Measurements from ENCODE around the gene SLC23A3.
A peak's percentile ranks its signal among the peaks of the same experiment; 100 is the strongest.

The SLC23A3 gene

DNA sequence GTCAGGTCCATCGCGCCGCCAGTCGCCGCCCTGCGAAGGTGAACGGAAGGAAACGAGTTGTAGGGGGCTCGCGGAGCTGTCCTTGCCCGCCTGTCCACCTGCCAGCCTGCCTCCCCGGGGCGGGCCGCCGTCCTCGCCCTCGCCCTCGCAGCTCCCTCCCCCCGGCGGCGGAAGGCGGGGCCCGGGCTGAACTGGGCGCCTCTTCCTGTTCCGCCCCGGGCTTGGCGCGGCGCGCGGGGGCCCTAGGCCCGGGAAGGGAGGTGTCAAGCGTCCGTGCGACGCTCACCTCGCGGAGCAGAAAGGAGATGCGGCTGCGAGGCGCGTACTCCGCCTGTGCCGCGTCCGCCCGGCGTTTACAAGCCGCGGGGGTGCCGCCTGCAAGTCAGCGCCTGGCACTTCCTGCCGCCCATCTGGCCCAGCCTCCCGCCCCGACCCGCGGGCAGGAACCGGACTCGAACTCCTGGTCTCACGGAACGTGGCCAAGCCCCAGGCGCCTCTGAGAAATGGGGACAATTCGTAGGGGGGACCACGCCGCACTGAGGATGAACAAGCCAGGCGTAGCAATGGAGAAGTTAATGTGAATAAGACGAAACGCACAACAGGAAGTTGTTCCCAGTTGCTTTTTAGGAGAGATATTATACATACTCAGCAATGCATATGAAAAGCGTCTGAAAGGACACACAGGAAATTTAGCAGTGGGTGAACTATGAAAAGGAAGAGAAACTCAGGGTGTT lies 7.2 kb upstream of the SLC23A3 start, which contains the start of gene CNPPD1:
Gene CNPPD1, minus strand, starts transcription at position 108 of the 734 bp plus-strand sequence. Its CDS starts 97 bp downstream, at position 11.
- peak; percentile 56 to 77 for DNase-seq (ENCODE audit: low read depth in 2 of 2, low spot score in 1 of 2)

GRCh38 chr2:219175928-219176817 lies 6.3 kb upstream of the SLC23A3 start:
- DNase-seq (ENCODE audit: low read depth in 2 of 2, low spot score in 1 of 2): no peak

- DNase-seq (ENCODE audit: low read depth in 2 of 2, low spot score in 1 of 2): no peak
Observed at GRCh38 chr2:219175486-219175885, 5.7 kb upstream of the SLC23A3 start.

DNA sequence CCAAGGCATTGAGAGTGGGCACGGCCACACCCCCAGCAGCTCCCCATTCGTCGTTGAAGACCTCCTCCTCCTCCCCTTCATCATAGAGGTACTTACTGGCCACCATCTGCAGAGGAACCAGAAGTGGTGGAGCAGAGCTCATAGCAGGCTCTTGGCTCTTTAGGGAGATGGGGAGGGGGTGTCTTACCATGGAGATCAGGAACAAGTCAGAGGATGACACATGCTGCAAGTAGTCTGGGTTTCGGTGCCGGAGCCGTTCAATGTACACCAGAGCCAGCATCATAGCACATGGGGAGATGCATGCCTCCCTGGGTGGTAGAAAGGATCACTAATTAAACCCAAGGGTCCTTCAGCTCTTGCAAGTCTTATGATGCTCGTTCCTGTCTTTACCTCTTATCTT lies 5.0 kb upstream of the SLC23A3 start:
- no peak for DNase-seq (ENCODE audit: low read depth in 2 of 2, low spot score in 1 of 2)

- no peak for DNase-seq (ENCODE audit: low read depth in 2 of 2, low spot score in 1 of 2)
Observed at GRCh38 chr2:219174146-219174545, 4.3 kb upstream of the SLC23A3 start.

DNA sequence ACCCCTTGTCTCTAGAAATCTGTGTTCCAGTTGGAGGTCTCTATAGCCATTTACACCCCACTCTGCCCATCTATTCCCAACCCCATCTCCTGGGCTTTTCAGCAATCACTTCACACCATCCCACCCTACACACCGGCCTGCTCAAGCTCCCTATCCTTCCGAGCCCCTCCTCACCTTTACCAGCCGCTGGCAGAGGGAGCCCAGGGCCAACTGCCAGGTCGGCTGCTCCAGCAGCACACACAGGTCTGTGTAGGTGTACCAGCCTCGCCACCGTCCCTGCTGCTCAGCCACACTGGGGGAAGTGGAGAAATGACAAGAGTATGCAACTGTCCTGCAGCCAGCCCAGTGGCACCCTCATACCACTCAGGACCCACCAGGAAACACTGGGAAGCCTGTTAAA lies 3.3 kb upstream of the SLC23A3 start:
- no peak for DNase-seq (ENCODE audit: low read depth in 2 of 2, low spot score in 1 of 2)

- no peak for DNase-seq (ENCODE audit: low read depth in 2 of 2, low spot score in 1 of 2)
Observed at GRCh38 chr2:219172231-219173154, 2.7 kb upstream of the SLC23A3 start.

- DNase-seq (ENCODE audit: low read depth in 2 of 2, low spot score in 1 of 2): no peak
Observed at GRCh38 chr2:219171231-219171651, 1.4 kb upstream of the SLC23A3 start.

DNA sequence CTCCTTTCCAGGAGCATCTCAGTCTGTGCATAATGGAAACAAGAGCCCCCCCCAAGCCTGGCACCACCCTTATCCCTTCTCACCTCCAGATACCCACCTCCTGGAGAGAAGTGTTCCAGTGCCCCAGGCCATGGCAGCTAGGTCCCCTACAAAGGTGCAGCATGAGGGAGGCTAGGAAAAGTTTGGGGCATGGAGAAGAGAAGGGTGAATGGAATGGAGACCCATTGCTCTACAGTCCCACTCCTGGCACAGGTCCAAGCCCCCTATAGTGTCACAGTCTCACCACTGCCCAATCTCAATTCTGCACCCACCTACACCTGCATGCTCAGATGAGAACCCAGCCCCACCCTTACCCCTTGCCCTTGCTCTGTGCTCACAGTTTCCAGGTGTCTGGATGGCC lies 897 bp downstream of the SLC23A3 start:
- DNase-seq (ENCODE audit: low read depth in 2 of 2, low spot score in 1 of 2): no peak

DNA sequence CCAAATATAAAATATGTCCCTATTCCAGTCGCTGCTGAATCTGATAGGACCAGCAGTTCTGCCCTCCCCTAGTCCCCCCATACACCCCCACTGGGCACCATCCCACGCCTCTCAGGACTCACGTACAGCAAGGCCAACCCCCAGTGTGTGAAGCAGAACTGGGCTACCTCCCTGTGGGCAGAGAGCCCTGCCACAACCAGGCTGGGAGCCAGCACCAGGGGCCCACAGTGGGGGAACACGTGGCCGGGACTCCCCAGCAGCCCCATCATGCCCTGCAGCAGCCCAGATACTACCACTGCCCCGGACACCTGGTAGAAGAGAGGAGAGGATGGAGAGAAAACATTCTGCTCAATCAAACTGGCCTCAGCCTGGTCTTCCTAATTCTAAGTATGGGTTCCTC lies 1.3 kb downstream of the SLC23A3 start:
- DNase-seq (ENCODE audit: low read depth in 2 of 2, low spot score in 1 of 2): no peak

GRCh38 chr2:219167997-219168396 lies 1.8 kb downstream of the SLC23A3 start:
- DNase-seq (ENCODE audit: low read depth in 2 of 2, low spot score in 1 of 2): no peak

GRCh38 chr2:219165058-219165911 lies 4.5 kb downstream of the SLC23A3 start:
- DNase-seq (ENCODE audit: low read depth in 2 of 2, low spot score in 1 of 2): no peak

DNA sequence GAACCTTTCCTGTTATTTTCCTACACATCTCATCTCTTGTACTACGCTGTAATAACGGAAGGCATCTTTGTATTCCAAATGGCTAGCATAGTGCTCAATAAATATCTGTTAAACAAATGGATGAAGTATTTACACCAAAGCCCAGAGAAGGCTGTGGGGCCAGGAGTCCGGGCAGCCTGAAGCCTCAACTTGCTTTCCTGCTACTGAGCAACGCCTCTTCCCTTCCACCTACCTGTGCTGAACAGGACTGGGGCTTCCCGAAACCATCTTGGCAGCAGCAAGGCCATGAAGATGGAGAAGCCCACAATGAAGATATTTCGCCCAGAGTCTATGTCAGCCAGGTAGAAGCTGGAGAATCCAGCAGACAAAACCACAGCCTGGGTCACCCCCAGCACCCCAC lies 6.7 kb downstream of the SLC23A3 start:
- no peak for DNase-seq (ENCODE audit: low read depth in 2 of 2, low spot score in 1 of 2)

DNA sequence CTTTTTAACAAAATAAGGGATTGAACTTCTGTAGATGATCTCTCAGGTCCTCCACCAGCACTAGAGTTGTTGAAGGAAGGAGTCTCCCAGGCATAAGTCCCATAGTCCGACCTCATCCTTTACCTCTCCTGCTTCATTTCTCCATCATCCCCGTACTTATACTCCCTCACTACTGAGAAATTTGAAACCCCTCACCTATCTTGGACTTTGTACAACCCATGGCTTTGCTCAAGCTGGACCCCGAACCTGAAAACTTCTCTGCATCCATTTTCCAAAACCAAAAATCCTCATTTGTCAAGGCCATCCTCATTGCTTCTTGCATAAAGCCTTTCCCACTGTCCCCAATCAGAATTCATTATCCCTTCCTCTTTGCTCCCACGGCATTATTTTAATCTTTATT lies 8.7 kb downstream of the SLC23A3 start:
- no peak for DNase-seq (ENCODE audit: low read depth in 2 of 2, low spot score in 1 of 2)

DNA sequence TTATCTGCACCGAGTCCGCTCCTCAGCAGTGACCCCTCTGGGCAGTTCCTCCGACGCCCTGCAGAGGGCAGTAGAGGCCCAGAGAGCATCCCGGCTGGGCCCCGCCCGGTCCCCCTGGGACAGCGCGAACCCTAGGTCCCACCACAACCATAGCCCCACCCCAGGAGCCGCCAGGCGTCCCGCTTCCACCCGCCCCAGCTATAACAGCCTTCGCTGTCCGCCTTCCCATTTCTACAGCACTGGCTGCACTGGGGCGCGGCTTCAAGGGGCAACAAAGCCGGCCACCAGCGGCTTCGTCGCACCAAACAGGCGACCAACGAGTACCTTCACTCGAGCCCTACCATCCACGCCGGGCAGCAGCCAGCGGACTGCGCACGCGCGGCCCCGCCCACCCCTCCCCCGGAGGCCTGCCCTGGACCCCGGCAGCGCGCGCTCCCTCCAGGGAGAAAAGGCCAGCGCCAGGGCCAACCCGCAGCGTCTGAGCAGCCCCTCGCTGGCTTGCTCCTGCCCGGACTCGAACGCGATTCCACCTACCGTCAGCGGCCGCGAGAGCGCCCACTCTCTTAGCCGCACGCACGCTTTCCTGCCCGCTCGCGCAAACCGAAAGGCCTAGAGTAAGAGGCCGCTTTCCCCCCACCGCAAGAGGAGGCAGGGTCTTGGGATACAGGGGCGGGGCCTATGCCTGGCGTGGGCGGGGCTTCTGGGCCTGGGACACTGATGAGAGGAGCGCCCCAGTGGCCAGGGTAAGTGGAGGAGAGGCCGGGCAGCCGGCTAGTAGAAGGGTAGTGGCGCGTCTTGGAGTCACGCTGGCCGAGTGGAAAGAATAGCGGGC lies 9.4 kb downstream of the SLC23A3 start, which contains the start of gene NHEJ1:
Gene NHEJ1, minus strand, starts transcription at position 630 of the 832 bp plus-strand sequence. CDS start 2,453 bp downstream, outside the sequence.
- peak; percentile 83 for DNase-seq (ENCODE audit: low read depth in 2 of 2, low spot score in 1 of 2)

DNA sequence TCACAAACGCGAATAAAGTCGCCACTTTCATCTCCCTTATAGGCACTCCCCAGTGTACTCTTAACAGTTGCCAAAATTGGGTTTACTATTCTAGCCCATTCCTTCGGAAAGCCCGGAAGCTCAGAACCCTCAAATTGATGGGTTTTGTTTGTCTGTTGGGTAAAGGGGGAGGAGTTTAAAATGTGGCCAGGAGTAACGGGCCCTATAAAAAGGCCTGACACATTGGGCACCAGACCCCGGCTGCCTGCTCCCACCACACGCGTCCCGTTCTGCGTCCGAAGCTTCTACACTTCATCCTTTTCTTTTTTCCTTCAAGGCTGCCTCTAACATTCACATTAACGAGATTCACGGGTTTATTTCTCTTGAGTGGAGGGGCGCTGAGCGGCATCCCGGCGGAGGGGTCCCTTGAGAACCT lies 10.1 kb downstream of the SLC23A3 start:
- no peak for DNase-seq (ENCODE audit: low read depth in 2 of 2, low spot score in 1 of 2)

DNA sequence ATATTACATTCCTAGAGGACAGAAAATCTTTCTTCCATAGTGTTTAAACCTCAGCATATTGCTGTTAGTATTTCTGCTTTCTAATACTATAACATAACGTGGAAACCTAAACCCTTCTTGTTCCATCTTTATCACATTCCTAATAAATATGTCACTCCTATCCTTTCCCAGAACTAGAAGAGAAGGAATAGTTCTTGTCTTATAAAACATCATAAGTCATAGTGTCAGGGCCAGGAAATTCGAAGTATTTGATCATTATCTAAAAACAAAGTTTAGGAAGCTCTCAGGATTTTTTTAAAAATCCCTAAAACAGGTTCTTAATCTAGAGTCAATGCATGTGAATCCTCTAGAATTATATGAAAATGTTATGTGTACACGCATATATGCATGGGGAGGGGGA lies 11.2 kb downstream of the SLC23A3 start:
- no peak for DNase-seq (ENCODE audit: low read depth in 2 of 2, low spot score in 1 of 2)

DNA sequence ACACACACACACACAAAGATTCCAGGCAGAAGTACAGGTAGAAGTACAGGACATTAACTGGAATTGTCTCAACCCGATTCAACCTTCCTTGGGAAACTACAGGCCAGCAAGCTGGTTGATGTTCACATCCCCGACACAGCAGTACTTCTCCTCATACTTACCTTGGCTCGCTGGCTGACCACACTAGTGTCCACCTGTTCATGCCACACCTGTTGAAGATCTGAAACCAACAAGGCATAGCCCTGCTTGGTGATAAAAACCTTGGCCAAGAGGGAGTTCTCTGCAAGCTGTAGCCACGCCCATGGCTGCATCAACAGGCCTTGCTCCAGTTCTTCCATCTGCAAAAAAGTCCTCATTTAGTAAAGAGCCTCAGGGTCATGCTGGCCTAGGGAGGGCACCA lies 11.8 kb downstream of the SLC23A3 start:
- no peak for DNase-seq (ENCODE audit: low read depth in 2 of 2, low spot score in 1 of 2)

GRCh38 chr2:219157396-219157795 lies 12.4 kb downstream of the SLC23A3 start:
- no peak for DNase-seq (ENCODE audit: low read depth in 2 of 2, low spot score in 1 of 2)
